ENCODE measurements around the gene GET4. TPM values are rescaled to one million over a fixed set of nuclear protein-coding genes. Genes with fewer than 3 reads are reported as not detected.

Gene GET4
- total and polyA plus RNA-seq, 2 of the 13 experiments (the other 11 are each of a cell fraction or from before 2014, with no cell fraction given), result 28.2 to 35.2 TPM

DNA sequence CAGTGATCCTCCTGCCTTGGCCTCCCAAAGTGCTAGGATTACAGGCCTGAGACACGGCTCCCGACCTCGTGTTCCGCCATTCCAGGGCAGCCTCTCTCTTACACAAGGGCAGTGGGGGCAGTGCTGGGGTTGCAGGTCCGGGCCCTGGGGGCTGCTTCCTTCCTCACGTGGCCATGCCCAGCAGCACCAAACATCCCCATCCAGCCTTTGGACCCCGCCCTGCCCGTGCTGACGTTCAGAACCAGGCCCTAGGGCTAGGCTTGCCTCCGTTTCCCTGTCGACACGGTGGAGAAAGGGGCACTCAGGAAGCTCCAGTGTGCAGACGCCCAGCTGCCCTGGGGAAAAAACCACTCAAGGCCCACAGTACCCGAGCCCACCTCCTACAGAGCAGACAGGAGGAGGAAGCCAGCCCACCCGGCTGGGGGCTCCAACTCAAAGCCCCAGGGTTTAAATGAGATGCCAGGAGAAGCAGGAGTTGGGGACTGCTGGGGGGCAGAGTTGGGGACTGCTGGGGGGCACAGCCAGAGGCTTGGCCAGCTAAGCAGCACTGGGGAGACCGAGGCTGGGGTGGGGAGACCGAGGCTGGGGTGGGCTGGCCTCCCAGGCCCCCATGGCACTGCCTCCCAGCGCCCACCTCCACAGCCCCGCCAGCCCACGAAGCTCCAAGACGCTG is 42.2 kb downstream of the GET4 start:
- ChIA-PET CTCF (ENCODE audit: low intra/inter-chr PET ratio, low total read pairs) (no interaction called here), POLR2A (no interaction called here)
- H3K27ac ChIP-seq (ENCODE audit: extremely low read length, insufficient read depth, low read length), result no peak overlapping the region
- BruUV-seq (replicated peaks), result no TSS peak
- in situ Hi-C loops (cut with HindIII; ENCODE audit: extremely low pct_ligation_motif_present, low pct_unique_long_range_greater_than_20kb), result no loop called here
- H3K27me3 ChIP-seq (ENCODE audit: control insufficient read depth in 1 of 2, insufficient read depth in 2 of 2, low read length in 2 of 2), result no peaks in the 10 kb centered on the region
- intact Hi-C loops (cut with micrococcal nuclease; ENCODE audit: unreplicated experiment), result no loop called here
- no peak for DNase-seq (ENCODE audit: low spot score)
- no peak for FAIRE-seq
- H3K4me3 ChIP-seq (replicated peaks in 1 of 3; ENCODE audit: insufficient read depth in 1 of 3, low read depth in 2 of 3, low read length in 3 of 3), result no peak overlapping the region
- H3K4me1 ChIP-seq (ENCODE audit: insufficient read depth, low read length), result peaks cover 9% of the 10 kb centered on the region; the same call in 1 of the 2 replicates
- H2AFZ ChIP-seq (ENCODE audit: low read length), result no peak overlapping the region
- H4K20me1 ChIP-seq (ENCODE audit: insufficient read depth, low read length), result no peaks in the 10 kb centered on the region
- H3K9me3 ChIP-seq (ENCODE audit: low read length), result no peaks in the 10 kb centered on the region
- no peak for ATAC-seq
- no peaks in the 10 kb centered on the region for H3K79me2 ChIP-seq (ENCODE audit: insufficient read depth, low read length)
- WGBS (ENCODE audit: low lambda C conversion rate), result 95% methylated on average over 16 of the region's 21 CpGs
- H3K9ac ChIP-seq (ENCODE audit: insufficient read depth, low read depth, low read length), result no peak overlapping the region
- H3K4me2 ChIP-seq (ENCODE audit: low read depth, low read length), result no peak overlapping the region
- no peaks in the 10 kb centered on the region for H3K36me3 ChIP-seq (replicated peaks in 1 of 2; ENCODE audit: control insufficient read depth in 1 of 2, insufficient read depth in 2 of 2, low read length in 2 of 2)
- TF ChIP-seq ZBTB21 (CRISPR knock-in tag; IDR thresholded peaks at IDR 0.05) (no peak), FOXA3 (CRISPR knock-in tag; IDR thresholded peaks at IDR 0.05) (no peak), GLI4 (CRISPR knock-in tag; IDR thresholded peaks at IDR 0.05; ENCODE audit: borderline replicate concordance) (no peak), KAT8 (CRISPR knock-in tag; IDR thresholded peaks at IDR 0.05) (no peak), KDM2A (CRISPR knock-in tag; IDR thresholded peaks at IDR 0.05; ENCODE audit: borderline replicate concordance, low read depth) (no peak), BRD4 (CRISPR knock-in tag; IDR thresholded peaks at IDR 0.05) (no peak), ZNF441 (CRISPR knock-in tag; IDR thresholded peaks at IDR 0.05; ENCODE audit: borderline replicate concordance) (no peak), ZFAT (CRISPR knock-in tag; conservative IDR thresholded peaks at IDR 0.05) (no peak), NFRKB (IDR thresholded peaks at IDR 0.05) (no peak), CREM (IDR thresholded peaks at IDR 0.05) (no peak), CREM (CRISPR knock-in tag; IDR thresholded peaks at IDR 0.05) (no peak), MAFK (conservative IDR thresholded peaks at IDR 0.05 in 1 of 2, IDR thresholded peaks at IDR 0.05 in 1 of 2; ENCODE audit: low read length in 2 of 2) (no peak), ADNP (CRISPR knock-in tag; IDR thresholded peaks at IDR 0.05) (no peak), TARDBP (CRISPR knock-in tag; IDR thresholded peaks at IDR 0.05) (no peak), ZNF234 (CRISPR knock-in tag; conservative IDR thresholded peaks at IDR 0.05) (no peak), CBX1 (IDR thresholded peaks at IDR 0.05; ENCODE audit: low read depth) (no peak)
- TF ChIP-seq, protein P1, sequence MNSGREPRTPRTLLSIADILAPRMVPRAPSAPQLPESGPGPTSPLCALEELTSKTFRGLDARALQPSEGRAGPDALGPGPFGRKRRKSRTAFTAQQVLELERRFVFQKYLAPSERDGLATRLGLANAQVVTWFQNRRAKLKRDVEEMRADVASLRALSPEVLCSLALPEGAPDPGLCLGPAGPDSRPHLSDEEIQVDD (CRISPR knock-in tag; IDR thresholded peaks at IDR 0.05; ENCODE audit: borderline replicate concordance), result no peak
- TF ChIP-seq, protein P2, sequence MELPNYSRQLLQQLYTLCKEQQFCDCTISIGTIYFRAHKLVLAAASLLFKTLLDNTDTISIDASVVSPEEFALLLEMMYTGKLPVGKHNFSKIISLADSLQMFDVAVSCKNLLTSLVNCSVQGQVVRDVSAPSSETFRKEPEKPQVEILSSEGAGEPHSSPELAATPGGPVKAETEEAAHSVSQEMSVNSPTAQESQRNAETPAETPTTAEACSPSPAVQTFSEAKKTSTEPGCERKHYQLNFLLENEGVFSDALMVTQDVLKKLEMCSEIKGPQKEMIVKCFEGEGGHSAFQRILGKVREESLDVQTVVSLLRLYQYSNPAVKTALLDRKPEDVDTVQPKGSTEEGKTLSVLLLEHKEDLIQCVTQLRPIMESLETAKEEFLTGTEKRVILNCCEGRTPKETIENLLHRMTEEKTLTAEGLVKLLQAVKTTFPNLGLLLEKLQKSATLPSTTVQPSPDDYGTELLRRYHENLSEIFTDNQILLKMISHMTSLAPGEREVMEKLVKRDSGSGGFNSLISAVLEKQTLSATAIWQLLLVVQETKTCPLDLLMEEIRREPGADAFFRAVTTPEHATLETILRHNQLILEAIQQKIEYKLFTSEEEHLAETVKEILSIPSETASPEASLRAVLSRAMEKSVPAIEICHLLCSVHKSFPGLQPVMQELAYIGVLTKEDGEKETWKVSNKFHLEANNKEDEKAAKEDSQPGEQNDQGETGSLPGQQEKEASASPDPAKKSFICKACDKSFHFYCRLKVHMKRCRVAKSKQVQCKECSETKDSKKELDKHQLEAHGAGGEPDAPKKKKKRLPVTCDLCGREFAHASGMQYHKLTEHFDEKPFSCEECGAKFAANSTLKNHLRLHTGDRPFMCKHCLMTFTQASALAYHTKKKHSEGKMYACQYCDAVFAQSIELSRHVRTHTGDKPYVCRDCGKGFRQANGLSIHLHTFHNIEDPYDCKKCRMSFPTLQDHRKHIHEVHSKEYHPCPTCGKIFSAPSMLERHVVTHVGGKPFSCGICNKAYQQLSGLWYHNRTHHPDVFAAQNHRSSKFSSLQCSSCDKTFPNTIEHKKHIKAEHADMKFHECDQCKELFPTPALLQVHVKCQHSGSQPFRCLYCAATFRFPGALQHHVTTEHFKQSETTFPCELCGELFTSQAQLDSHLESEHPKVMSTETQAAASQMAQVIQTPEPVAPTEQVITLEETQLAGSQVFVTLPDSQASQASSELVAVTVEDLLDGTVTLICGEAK (IDR thresholded peaks at IDR 0.05), result no peak
- TF ChIP-seq, protein P2 (CRISPR knock-in tag; IDR thresholded peaks at IDR 0.05), result no peak

All from HepG2 (cell line).